ENCODE results near the gene LIMS2.

The LIMS2 gene

GRCh38 chr2:127619203-127619590 lies 56.1 kb downstream of the LIMS2 start:
- no peak for DNase-seq

- no peak for DNase-seq
Measured at GRCh38 chr2:127618551-127619202, 56.7 kb downstream of the LIMS2 start.

- DNase-seq, result no peak
Measured at GRCh38 chr2:127615511-127616166, 59.7 kb downstream of the LIMS2 start.

GRCh38 chr2:127614731-127615130 lies 60.6 kb downstream of the LIMS2 start:
- DNase-seq, result no peak

- DNase-seq, result no peak
Measured at GRCh38 chr2:127614246-127614645, 61.1 kb downstream of the LIMS2 start.

GRCh38 chr2:127612111-127612822 lies 63.1 kb downstream of the LIMS2 start:
- DNase-seq, result no peak

GRCh38 chr2:127611076-127611925 lies 64.0 kb downstream of the LIMS2 start:
- no peak for DNase-seq

GRCh38 chr2:127610561-127610960 lies 64.8 kb downstream of the LIMS2 start:
- DNase-seq, result no peak

- DNase-seq, result no peak
Measured at GRCh38 chr2:127609818-127610217, 65.5 kb downstream of the LIMS2 start.

- DNase-seq, result no peak
Measured at GRCh38 chr2:127609031-127609751, 66.1 kb downstream of the LIMS2 start.

- DNase-seq, result no peak
Measured at GRCh38 chr2:127608061-127609030, 67.0 kb downstream of the LIMS2 start.

GRCh38 chr2:127607399-127607908 lies 67.9 kb downstream of the LIMS2 start:
- DNase-seq, result no peak

GRCh38 chr2:127606625-127607398 lies 68.5 kb downstream of the LIMS2 start:
- DNase-seq, result no peak

GRCh38 chr2:127605691-127606263 lies 69.6 kb downstream of the LIMS2 start:
- no peak for DNase-seq

GRCh38 chr2:127604986-127605385 lies 70.3 kb downstream of the LIMS2 start:
- no peak for DNase-seq

GRCh38 chr2:127599211-127599610 lies 76.1 kb downstream of the LIMS2 start:
- no peak for DNase-seq

GRCh38 chr2:127598711-127599110 lies 76.6 kb downstream of the LIMS2 start:
- DNase-seq, result no peak

- no peak for DNase-seq
Measured at GRCh38 chr2:127597984-127598380, 77.3 kb downstream of the LIMS2 start.

GRCh38 chr2:127597046-127597983 lies 78.0 kb downstream of the LIMS2 start:
- DNase-seq, result no peak
